GM21515 (cell line): ENCODE results near the gene RIMS1.
"Not testable (repeated sequence)": the region's sequence is repeated elsewhere in the genome, so short reads cannot be mapped to it uniquely, and the experiment has no call there.

Source experiments
- ATAC-seq: cut with Tn5 transposase; IDR thresholded peaks from one replicate; pipeline ENCODE4 v1.9.1; 2021; ENCODE audit not compliant: unreplicated experiment

The RIMS1 gene

GRCh38 chr6:71967436-71967835, 81.1 kb downstream of the RIMS1 start:
- no peak for ATAC-seq

GRCh38 chr6:71977884-71978283, 91.5 kb downstream of the RIMS1 start:
- ATAC-seq = no peak

- no peak for ATAC-seq
Observed at GRCh38 chr6:71979911-71980310, 93.6 kb downstream of the RIMS1 start.

DNA sequence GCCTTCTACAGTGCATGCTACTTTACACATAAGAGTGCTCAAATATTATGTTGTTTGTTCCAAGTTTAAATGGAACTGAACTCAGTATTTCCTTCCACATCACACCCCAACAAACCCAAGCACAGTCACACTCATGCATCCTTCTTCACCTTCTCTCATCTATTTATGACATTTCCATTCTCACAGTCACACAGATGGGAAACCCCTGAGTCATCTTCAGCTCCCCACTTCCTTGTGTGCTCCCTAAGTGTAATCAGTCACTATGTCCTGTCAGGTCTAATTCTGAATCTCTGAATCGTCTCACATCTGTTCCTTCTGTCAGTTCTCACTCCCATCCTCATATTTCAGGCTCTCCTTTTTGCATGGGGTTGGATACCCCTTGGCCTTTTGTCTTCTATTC, 96.0 kb downstream of the RIMS1 start:
- ATAC-seq = peak; percentile 88

- ATAC-seq = no peak
Observed at GRCh38 chr6:71983131-71983530, 96.8 kb downstream of the RIMS1 start.

GRCh38 chr6:71994705-71995271, 108.4 kb downstream of the RIMS1 start:
- ATAC-seq = no peak

GRCh38 chr6:71997341-71997740, 111.0 kb downstream of the RIMS1 start:
- ATAC-seq = no peak

DNA sequence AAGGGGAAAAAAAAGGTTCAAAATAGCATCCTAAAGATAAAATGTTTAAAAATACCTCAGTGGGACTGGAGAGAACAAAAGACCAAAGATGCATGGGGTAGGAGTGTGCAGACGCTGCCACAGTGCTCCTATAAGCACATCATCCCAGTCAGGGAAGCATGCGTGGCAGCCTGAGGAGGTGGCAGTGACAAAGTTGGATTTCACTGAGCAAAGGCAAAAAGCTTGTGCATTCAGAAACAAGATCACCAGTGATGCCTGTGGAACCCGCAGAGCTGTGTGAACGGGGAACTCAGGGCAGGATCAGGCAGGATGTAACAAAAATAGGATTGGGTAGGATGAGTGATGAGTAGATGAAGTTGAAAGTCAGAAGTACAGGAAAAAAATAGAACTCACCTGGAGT, 116.1 kb downstream of the RIMS1 start:
- no peak for ATAC-seq

DNA sequence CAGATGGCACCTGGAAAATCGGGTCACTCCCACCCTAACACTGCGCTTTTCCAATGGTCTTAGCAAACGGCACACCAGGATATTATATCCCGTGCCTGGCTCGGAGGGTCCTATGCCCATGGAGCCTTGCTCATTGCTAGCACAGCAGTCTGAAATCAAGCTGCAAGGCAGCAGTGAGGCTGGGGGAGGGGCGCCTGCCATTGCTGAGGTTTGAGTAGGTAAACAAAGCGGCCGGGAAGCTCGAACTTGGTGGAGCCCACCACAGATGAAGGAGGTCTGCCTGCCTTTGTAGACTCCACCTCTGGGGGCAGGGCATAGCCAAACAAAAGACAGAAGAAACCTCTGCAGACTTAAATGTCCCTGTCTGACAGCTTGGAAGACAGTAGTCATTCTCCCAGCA, 120.2 kb downstream of the RIMS1 start:
- ATAC-seq = not testable (repeated sequence)

DNA sequence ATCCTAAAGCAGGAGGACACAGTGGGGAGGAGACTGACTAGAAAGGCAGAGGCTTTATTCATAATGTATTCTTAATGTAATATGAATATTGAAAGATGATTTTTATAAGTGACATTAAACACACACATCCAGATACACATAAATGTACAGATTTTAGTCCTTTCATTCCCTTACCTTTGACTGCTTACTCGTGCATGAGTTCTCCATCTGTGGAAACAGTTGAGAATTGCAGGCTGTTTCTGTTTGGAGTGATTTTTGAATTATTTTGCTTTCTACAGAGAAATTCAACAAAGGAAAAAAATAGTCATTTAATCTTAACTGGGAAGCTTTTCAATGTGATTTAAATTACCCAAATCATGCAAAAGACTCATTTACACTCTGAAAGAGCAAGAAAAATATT, 136.5 kb downstream of the RIMS1 start:
- no peak for ATAC-seq

DNA sequence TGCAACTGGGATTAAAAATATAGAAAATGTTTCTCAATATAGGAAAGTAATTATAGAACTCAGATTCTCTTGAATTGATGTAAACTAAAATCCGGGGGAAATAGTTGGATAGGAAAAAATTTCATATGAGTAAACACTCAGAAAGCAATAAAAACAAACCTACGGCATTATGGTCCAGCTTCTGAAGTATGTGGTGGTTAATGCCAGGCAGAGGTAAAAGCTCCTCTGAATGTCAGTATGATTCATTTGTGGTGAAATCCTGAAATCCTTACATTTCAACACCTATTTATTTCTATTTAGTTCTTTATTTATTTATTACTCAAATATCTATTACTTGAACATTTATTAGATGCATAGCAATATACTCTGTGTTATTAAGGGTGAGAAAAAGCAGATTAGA, 145.1 kb downstream of the RIMS1 start:
- ATAC-seq = no peak

GRCh38 chr6:72032086-72032485, 145.7 kb downstream of the RIMS1 start:
- no peak for ATAC-seq

DNA sequence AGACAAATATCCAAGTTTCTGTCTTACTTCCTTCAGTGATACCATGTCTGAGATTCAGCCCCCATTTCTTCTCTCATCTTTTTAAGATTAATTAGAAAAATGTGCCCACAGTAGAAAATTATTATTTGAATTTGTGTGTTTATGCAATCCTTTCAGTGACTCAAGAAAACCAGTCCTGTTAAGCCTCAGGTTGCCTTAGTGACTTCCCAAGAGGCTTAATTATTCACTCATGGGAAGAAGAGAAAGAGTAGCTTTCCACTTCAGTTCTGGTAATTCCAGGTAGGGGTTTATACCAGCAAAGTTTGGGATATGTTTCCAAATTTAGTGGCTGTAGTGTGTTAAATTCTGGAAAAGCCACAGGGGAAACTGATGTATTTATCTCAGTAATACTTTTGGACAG, 149.1 kb downstream of the RIMS1 start:
- ATAC-seq = no peak

DNA sequence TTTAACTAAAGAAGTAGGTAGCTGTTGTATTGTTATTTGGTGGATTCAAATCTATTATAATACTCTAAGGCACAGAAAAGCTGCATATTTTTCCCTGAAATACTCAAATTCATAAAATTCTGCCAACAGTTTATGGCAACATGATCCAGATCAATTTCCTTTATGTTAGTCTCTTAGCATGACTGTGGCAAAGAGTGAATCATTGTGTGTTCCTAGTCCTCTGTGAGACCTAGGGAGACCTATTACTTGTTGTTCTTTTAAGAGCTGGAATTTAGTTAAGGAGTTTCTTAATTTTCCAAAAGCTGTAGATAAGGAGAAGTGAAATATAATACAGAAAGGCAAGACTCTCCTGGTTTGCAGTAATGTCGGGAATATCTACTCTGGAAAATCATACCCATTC, 149.6 kb downstream of the RIMS1 start:
- ATAC-seq = no peak

DNA sequence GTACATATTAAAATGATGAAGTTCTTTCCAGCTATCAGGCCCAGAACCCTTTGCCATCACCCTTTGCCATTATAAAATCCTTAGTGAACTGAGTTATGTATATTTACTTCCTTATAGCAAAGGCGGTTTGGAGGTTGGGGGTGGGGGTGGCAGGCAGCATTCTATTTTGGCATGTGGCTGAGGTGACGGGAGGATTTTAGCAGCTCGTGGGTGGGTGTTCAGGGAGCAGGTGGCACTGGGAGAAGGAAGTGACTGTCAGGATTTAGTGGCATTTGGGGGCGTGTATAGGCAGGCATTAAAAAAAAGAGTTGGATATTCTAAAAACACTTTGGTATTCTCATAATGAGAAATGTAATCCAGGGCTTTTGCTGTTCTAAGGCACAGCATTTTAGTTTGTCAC, 150.7 kb downstream of the RIMS1 start:
- ATAC-seq = no peak

DNA sequence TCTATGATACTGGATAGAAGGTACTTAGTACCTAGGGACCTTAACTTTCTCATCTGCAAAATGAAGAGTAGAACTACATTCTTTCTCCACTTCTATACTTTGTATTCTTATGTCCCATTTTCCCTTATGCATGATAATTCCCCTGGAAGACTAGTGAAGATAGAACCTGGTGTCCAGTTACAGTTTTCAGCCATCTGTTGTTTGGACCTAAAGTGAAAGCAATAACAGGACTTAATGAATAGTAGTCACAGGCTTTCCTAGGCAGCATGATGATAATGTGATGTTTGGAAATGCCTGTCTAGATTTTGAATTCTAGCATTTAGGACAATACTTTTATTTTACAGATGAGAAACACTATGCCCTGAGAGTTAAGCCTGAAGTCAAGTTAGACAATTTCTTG, 153.8 kb downstream of the RIMS1 start:
- no peak for ATAC-seq

DNA sequence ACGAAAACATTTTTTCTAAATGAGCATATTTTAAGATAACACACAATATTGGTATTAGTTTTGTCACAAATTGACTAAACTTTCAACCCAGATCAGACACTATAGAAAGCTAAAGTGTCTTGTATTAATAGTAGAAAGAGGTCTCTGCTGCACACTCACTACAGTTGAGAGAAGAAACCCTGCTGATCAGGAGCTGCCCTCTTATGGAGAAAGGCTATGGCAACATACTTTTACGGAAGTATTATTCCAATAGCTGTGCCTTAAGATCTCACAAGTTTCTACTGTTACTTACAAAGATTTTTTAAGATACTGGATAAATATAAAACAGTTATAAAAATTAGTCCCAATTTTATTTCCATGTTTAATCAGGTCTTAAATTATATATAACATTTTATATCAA, 155.7 kb downstream of the RIMS1 start:
- no peak for ATAC-seq

- ATAC-seq = no peak
Observed at GRCh38 chr6:72048080-72048479, 161.7 kb downstream of the RIMS1 start.

- ATAC-seq = no peak
Observed at GRCh38 chr6:72049376-72049775, 163.0 kb downstream of the RIMS1 start.

DNA sequence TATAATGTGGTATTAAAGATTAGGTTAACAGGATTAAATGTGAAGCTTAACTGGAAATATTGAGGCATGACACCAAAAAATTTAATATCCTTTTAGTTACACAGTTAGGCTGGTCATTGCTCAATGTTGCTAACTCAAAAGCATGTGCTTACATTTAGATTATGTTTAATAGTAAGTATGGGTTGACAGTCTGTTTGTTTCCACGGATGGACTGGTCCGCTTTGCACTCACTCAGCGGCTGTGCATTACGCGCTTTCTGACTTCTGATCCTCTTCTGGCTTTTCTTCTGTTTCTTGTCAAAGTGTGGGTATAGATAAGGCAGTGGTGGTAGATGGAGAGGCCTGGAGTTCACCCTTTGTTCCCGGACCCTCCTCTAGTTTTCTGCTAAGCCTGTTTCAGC, 174.9 kb downstream of the RIMS1 start:
- no peak for ATAC-seq

GRCh38 chr6:72064399-72064975, 178.1 kb downstream of the RIMS1 start:
- ATAC-seq = no peak

DNA sequence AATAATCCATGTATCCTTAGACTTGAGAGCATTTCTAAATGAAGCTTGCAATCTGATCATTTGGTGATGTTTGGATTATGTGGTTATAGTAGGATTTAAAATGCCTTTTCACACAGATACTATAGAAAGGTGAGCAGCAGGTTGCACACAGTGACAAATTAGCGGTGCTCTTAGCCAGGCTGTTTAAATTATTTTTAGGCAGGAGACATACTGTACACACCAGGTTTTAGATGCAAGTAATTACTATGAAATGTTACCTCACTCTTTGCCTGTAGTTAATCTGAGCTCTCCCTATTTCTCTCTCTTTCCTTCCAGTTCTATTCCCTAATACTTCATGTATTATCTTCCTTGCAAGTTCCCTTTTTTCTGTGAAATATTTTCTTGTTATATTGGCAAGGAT, 191.7 kb downstream of the RIMS1 start:
- no peak for ATAC-seq

DNA sequence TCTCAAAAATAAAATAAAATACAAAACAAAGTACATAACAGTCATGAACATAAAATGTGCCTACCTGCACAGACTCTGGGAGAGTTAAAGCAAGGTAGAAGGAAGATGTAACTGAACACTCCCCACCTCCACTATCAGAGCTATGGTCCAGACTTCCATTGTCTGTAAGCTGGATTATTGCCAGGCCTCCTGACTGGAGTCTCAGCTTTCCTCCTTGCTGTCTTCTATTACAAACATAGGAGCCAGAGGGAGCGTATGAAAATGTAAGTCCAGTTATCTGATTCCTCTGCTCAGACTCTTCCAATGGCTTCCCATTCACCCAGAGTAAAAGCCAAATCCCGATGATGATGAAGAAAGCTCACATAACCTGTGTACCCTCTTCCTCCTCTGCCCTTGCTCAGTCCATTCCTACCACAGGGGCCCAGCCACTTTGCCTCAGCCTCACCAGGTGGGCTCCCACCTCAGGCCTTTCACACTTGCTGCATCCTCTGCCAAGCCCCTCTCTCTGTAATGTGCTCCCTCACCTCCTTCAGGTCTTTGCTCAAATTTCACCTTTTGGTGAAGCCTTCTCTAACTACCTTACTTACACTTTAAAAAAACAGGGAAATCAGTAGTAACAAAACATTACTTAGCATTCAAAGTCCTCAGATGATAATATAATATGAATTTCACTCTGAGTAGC, 194.1 kb downstream of the RIMS1 start:
- no peak for ATAC-seq
